NB4 (cell line): ENCODE measurements around the gene RBM27.

ENCODE experiments used
- POLR2A ChIP-seq: IDR thresholded peaks from 2 replicates; pipeline ENCODE4 v1.6.1; 2011; ENCODE audit warnings: mild to moderate bottlenecking; ENCODE audit not compliant: insufficient read length; ENCODE audit errors: extremely low read depth
- TF ChIP-seq, protein P1 (sequence below): IDR thresholded peaks from one replicate; pipeline ENCODE4 v1.5.1; 2012; ENCODE audit warnings: low read depth, low read length

DNA sequence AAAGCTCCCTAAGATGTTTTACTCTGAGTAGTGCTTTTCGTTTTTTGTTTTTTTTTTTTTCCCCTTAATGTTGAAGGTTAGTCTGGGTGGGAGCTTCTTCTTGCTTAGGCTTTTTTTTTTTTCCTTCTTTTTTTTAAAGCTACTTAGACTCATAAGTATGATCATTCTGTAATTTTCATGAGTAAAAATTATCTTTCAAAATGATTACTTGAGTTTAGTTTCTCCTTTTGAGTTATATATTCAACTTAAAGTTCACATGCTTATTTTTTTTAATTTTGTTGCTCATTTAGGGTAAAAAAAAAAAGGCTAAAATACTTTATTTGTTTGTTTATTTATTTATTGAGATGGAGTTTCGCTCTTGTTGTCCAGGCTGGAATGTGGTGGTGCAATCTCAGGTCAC, 2.9 kb downstream of the RBM27 start:
- TF ChIP-seq, protein P1, sequence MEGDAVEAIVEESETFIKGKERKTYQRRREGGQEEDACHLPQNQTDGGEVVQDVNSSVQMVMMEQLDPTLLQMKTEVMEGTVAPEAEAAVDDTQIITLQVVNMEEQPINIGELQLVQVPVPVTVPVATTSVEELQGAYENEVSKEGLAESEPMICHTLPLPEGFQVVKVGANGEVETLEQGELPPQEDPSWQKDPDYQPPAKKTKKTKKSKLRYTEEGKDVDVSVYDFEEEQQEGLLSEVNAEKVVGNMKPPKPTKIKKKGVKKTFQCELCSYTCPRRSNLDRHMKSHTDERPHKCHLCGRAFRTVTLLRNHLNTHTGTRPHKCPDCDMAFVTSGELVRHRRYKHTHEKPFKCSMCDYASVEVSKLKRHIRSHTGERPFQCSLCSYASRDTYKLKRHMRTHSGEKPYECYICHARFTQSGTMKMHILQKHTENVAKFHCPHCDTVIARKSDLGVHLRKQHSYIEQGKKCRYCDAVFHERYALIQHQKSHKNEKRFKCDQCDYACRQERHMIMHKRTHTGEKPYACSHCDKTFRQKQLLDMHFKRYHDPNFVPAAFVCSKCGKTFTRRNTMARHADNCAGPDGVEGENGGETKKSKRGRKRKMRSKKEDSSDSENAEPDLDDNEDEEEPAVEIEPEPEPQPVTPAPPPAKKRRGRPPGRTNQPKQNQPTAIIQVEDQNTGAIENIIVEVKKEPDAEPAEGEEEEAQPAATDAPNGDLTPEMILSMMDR: no peak
- no peak for TF ChIP-seq POLR2A
